Stimulated activated CD8-positive, alpha-beta memory T cell treated with anti-CD3 and anti-CD28 coated beads, Interleukin-2, amount 100 ng/mL, for 48 hours (primary cell): Measurements from ENCODE around the gene GGCT.
"Not testable (repeated sequence)": the region's sequence is repeated elsewhere in the genome, so short reads cannot be mapped to it uniquely, and the experiment has no call there.

ENCODE experiments used
- DNase-seq, 2 donors: peaks; one replicate each; pipeline ENCODE4 v3.0.0-alpha.2; 2020; ENCODE audit warnings: low read depth in 2 of 2

GGCT gene

DNA sequence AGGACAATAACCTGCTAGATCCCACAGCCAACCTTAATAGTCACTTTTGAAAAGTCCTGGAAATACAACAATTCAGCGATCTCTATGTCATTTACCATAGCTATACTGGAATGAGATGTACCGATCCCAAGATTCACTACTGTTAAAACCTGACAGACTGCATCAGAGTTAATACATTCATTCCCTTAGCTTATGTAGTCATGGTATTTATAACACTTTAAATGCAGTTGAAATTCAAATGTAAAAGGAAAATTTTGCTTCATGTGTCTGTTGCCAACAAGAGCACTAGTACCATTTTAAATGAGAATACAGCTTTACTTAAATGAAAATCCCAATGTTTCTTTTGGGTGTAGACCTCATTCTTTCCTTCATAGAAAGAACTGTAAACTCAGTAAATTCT, 11.1 kb upstream of the GGCT start:
- no peak for DNase-seq

DNA sequence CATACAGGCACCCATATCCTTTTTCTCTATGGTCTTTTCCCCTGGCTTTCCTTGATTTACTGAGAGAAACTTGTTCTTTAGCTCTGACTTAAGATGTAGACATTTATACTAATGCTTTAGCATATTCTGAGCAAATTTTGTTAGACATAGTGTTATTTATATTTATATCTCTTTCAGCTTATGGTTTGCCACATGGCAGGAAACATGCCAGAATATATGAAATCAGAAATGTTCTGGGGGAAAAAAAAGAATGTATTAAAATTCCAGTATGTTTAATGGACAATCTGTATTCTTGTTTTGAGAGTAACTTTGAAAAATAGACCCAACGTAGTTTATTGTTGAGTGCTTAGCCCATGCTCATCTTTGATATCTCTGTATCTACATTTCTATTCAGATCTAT, 10.1 kb upstream of the GGCT start:
- DNase-seq: no peak

DNA sequence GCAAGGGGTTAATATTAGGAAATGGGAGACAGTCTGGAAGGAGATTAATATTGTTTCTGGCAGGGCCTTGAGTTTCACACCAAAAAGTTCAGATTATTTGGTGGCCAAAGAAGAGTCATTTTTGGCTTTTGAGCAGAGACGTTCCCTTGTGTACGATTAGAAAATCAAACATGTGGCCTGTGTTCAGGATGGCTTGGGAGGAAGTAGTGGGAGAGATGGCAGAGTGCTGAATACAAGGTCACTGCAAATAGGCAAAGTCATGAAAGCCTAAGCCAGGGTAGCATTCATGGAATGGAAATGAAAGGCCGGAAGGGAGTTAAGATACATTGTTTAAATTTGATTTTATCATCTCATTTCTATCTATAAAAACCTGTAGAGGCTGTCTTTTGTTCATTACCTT, 9.5 kb upstream of the GGCT start:
- no peak for DNase-seq

DNA sequence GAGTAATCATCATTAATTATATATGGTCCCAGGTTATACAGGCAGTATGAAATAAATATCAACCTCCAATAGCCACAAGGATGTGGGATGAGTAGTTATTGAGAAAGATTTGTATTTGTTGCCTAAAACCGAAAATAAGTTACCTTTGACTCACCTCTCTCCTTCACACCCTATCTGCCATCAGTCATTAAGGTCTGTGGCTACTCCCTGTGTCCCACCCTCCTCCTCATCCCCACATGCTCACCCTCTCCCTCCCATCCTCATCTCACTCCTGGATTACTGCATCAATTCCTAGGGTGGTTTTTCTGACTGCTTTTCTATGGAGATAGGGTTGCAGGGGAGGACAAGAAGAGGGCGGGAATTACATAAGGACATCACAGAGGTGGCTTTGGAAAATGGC, 9.1 kb upstream of the GGCT start:
- DNase-seq: no peak

DNA sequence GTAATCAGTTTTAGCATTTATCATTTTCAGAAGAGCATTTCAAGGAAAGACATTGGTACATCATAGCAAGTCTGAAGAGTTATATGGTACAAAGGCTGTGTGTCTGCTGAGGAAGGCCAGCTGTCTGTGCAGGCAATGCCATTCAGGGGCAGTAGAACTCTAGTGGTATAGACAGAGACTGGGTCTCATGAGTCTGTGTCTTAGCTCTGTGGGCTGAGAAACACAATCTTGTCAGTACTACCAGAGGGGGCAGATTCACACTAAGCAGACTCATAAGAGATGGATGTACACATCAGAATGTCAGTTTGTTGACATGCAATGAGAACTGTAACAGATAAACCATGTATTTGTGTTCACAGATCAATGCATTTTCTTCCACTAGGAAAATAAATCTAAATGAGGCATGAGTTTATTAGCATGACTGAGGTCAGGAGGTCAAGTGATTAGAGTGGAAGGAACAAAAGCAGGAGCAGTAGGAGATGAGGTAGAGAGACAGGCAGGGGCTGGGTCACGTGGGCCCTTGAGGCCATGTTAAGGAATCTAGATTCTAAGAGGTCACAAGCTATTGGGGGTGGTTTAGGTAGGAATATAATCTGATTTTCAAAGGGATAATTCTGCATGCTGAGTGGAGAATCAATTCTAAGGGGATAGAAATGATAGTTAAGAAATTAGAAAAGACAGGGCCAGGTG, 7.5 kb upstream of the GGCT start:
- no peak for DNase-seq

DNA sequence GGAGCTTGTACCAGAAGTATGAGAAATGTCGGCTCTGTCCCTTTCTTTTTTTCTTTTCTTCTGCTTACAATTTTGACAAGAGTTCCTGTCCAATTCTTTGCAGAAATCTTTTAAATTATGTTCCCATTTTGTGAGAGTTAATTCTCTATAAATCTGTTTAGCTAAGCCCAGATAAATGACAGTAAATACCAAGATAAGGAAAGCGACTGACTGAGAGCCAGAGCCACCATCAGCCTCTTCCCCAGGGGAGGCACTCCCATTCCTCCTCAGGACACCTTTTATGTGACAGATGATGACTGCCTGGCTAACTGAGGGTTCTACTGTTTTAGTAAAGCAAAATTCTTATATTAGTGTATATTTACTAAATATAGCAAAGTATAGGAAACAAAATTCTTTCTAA, 6.9 kb upstream of the GGCT start:
- no peak for DNase-seq

DNA sequence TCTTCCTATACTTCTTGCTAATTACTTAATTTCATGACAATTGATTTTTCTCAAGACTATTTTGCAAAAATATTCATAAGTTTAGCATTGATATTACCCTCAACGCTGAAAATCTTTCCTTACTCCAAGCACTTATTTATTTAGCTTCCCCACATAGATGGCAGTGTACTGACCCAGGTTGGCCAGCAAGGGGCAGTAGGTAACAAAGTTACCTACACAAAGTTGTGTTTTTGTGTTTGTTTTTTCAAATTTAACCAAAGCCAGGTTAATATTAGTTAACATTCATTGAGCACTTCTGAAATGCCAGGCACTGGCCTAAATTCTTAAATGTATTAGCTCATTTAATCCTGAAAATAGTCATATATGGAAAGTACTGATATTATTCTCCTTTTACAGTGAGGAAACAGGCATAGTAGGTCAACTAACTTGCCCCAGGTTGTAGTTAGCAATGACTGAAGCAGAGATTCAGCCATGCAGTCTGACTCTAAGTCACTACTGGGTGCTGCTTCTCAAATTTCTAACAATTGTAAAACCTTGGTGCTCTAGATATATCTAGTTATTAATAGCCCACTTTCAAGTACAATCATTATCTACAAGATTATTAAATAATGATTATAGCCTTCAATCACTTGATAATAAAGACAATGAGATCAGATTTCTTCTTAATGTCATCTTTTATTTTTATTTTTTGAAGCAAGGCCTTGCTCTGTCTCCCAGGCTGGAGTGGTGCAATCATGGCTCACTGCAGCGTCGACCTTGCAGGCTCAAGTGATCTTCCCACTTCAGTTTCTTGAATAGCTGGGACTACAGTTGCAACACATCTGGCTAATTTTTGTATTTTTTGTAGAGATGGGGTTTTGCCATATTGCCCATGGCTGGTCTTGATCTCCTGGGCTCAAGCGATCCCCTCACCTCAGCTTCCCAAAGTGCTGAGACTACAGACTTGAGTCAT, 5.8 kb upstream of the GGCT start:
- DNase-seq: no peak

DNA sequence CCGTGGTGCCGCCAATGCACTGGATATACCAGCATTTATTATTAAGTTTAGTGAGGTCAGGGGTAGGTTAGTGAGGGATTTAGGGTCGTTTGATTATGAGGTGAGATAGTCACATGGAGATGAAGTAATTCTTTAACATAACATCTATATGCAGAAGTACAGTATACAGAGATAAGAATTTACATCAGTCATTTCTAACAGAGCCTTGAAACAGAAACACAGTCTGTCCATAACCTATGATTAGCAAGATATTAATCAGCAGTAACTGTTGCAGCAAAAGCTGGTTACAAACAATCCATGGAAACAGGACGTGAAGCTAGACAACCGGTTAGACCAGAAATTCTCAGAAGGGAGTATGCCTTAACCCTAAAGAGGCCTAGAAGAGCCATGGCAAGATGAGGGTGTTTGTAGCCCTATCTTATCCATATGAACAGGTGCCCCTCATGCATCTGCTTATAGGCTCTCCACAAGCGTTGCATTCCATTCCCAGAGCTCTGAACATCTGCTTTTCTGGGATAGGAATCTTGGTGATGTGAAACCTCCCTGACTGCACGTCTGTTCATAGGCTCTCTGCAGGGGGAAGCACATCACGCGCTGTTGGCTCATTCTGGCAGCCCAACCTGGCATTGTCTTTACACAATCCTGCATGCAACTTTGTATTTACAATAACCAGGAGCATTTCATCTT, 4.7 kb upstream of the GGCT start:
- DNase-seq: not testable (repeated sequence)

DNA sequence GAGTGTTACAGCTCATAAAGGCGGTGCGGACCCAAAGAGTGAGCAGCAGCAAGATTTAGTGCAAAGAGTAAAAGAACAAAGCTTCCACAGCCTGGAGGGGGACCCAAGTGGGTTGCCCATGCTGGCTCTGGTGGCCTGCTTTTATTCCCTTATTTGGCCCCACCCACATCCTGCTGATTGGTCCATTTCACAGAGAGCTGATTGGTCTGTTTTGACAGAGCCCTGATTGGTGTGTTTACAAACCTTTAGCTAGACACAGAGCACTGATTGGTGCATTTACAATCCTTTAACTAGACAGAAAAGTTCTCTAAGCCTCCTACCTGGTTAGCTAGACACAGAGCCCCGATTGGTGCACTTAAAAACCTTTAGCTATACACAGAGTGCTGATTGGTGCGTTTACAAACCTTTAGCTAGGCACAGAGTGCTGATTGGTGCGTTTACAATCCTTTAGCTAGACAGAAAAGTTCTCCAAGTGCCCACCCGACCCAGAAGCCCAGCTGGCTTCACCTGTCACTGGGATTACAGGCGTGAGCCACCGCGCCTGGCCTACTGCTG, 2.8 kb upstream of the GGCT start:
- DNase-seq: not testable (repeated sequence)

DNA sequence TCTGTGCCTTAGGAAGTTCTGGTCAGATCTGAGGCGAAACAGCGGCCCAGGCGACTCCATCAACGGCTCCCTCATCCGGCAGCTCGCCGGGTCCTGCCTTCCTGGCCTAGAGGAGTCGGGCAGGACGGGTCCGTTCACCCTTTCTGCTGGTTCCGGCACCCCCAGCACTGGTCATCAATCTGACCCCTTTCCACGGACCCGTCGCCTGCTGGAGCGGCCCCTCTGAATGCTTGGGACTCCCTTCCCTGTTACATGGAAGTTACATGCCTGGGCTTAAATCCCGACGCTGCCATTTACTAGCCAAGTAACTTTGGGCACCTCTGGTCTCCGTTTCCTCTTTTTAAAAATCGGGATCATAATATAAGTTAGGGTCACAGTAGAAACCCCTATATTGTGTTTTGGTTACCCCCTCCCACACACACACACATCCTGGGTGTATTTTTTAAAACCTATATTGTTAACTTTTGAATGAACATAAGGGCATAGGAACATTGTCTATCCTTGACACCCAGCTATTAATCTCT, 607 bp upstream of the GGCT start:
- no peak for DNase-seq

DNA sequence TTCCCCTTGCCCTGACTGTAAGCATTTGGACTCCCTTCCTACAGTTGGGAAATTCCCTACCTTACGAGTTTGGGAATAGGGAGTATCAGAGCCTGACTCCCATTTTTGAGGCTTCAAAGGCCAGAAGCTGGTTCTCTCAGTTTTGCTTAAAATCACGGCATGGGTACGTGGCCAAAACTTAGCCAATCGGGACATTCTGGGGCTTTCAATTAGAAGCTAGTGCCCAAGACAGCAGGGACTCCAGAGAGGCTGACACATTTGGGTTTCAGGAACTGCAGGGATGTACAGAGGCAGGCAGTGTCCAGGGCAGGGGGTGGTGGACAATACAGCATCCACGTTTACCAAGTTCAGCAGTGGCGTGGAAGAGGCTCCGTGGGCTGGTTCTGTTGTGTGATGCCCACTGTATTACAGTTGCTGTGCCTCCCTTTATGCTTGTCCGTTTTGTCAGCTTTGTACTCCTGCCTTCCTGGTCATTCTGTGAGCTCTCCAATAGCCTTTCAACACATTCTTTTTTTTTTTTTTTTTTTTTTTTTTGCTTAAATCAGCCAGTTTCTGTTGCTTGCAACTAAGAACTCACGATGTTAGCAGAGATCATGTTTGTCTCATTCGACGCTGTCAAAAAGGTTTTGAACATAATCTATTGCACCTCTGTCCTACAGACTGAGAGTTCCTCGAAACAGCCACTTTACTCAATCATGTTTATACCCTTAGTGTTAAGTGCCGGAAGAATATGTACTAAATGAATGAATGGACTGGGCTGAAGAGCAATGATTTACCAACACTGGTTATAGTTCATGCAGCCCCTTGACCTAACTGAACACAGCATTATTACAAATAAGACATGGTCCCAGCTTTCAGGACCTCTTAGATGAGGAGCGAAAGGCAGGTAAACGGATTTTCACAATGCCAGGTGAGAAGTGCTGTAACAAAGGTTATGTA, 1.1 kb downstream of the GGCT start:
- no peak for DNase-seq

DNA sequence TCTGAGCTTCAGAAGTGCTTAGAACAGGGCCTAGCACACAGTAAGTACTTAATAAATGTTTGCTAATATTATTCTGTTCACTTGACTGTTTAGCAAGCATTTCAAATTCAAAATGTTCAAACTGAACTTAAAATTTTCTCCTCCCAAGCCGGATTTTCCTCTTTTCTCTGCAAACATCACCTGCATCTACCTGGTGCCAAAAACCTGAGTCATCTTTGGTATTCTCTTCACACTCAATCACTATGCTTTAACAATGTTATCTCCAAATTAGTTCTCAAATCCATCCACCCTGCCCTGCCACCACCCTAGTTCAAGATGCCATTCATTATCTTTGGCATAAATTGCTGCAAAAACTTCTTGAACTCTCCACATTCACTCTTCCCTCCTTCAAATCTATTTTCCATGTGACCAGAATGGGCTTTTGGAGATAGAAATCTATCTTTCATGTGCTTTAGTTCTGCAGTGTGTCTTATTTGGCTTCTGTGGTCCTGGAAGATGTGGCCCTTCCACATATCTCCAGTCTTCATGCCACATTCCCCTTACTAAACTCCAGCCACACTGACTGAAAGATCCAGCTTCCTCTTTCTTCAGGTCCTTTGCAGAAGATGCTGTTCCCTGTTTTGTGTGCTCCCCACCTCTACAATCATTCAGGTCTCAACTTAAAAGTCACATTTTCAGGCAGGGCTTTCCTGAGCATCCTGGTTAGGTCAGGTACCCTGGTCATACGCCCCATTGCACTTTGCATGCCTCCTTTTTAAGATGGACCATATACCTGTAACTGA, 2.0 kb downstream of the GGCT start:
- no peak for DNase-seq

DNA sequence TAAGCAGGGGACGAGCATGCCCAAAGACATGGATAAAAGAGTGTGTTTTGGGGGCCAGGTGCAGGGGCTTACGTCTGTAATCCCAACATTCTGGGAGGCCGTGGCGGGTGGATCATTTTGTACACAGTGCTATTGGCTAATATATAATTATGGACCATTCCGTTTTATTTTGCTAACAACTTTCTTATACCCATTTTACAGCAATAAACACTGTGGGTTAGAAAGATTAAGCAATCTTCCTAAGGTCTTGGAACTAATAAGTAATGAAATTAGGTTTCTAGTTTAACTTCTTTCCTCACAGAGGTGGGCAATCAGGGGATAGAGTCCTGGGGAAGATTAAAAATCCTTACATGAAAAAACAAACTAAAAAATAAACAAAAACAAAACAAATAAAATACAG, 3.4 kb downstream of the GGCT start:
- no peak for DNase-seq

DNA sequence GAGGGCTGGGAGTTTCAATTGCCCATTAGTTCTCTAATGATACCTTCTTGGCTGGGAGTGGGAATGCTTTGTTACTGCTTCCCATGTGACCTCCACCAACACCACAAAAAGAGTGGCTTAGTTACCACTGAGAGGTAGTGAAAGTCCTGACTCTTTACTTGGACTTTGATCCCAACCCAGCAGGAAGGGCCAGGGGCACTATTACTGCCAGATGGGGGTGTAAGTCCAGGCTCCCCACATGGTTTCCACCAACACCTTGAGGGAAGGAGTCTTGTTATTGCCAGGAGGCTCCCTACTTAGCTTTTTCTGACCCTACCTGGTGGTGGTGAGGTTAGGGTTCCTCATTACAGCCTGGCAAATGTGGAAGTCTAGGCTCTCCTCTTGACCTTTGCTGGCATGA, 11.4 kb downstream of the GGCT start:
- DNase-seq: no peak

DNA sequence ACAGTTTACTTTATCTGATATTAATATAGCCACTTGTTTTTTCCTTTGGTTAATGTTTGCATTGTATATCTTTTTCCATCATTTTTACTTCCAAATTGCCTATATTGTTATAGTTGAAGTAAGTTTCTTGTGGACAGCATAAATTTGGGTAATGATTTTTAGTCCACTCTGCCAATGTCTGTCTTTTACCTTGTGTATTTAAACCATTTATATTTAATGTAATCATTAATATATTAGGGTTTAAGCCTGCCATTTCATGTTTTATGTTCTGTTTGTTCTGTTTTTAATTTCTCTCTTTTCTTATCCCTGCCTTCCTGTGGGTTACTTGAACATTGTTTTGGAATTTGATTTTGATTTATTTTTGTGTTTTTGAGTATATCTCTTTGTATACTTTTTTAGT, 13.2 kb downstream of the GGCT start:
- DNase-seq: no peak

DNA sequence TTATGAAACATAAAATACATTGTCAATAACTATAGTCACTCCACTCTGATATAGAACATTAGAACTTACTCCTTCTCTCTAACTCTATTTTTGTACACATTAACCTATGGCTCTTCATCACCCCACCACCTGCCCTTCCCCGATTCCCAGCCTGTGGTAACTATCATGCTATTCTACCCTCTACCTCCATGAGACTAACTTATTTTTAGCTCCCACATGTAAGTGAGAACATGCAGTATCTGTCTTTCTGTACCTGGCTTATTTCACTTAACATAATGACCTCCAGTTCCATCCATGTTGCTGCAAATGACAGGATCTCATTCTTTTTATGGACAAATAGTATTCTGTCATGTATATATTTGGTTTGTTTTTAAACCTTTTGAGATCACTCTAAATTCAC, 17.3 kb downstream of the GGCT start:
- no peak for DNase-seq

DNA sequence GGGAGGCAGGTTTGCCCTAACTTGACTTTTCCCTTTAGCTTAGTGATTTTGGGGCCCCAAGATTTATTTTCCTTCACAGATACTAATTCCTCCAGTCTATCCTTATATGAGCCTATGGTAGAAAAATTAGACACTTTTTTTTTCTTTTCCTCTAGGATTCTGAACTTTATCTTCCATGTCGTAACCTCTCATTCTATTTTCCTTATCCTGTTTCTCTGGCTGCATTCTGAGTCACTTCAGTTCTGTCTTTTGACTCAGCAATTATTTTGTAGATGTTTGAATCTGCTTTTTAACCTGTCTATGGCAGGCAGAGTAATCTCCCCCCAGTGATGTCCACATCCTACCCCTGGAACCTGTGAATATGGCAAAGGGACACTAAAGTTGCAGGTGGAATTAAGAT, 19.0 kb downstream of the GGCT start:
- no peak for DNase-seq

DNA sequence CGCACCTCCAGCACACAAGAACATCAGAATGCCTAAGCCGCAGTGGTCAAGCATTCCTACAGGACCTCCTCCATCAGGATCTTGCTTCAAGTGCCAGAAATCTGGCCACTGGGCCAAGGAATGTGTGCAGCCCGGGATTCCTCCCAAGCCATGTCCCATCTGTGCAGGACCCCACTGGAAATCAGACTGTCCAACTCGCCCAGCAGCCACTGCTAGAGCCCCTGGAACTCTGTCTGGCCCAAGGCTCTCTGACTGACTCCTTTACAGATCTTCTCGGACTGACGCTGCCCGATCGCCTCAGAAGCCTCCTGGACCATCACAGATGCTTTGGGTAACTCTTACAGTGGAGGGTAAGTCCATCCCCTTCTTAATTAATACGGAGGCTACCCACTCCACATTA, 23.2 kb downstream of the GGCT start:
- DNase-seq: not testable (repeated sequence)

DNA sequence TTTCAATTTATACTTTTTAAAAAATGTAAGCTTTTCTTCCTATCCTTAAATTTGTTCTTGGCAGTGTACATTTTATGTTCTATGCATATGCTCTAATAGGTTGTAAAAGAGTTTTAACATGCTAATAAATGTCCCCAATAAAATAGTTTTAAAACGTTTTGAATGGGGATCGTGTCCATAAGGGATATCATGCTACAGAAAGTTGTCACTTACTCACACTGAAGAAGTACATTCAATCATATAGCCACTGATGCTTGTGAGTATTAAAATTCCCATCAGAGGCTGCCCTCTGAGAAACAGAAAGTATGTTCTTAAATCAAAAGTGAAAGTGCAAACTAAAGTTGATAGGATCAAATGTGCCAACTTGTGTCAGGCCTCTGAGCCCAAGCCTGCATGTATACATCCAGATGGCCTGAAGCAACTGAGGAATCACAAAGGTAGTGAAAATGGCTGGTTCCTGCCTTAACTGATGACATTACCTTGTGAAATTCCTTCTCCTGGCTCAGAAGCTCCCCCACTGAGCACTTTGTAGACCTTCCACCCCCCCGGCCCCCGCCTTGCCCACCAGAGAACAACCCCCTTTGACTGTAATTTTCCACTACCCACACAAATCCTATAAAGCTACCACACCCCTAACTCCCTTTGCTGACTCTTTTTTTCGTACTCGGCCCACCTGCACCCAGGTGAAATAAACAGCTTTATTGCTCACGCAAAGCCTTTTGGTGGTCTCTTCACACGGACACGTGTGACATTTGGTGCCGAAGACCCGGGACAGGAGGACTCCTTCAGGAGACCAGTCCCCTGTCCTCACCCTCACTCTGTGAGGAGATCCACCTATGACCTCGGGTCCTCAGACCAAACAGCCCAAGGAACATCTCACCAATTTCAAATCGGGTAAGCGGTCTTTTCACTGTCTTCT, 25.2 kb downstream of the GGCT start:
- no peak for DNase-seq
